ENCODE results near the gene MMP27. TPM values are rescaled to one million over a fixed set of nuclear protein-coding genes. Genes with fewer than 3 reads are reported as not detected.

Gene MMP27
- total and polyA plus RNA-seq, 2 donors (not counting 1 experiment from before 2014, with no cell fraction given): 0.08 to 0.17 TPM

DNA sequence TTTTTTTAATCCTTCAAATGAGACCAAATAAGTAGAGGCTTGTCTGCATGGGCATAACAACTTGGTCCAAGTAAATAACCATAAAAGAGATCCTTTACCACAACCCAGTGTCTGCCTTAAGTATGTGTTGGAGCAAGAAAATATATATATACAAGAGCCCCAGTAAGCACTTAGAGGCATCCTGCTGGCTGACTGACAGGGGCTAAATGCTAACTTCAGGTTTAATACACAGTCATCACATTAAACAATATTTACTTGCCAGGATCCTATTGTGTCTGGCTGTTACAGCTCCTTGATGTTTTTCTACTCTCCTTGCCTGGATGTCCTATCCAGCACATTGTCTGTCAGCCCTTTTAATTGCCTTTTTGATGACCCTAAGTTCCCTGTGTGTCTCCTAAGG is 43.0 kb downstream of the MMP27 start:
- H3K9ac ChIP-seq (ENCODE audit: insufficient read depth, low read length): no peak overlapping the region
- no peaks in the 10 kb centered on the region for H3K79me2 ChIP-seq (ENCODE audit: control insufficient read depth, insufficient read depth, low read length)
- no peak overlapping the region for H3K4me2 ChIP-seq (ENCODE audit: extremely low read depth, insufficient read depth, low read length)
- no peak for TF ChIP-seq EZH2 (IDR thresholded peaks at IDR 0.05; ENCODE audit: low read length, missing control alignments)
- TF ChIP-seq, protein P1, sequence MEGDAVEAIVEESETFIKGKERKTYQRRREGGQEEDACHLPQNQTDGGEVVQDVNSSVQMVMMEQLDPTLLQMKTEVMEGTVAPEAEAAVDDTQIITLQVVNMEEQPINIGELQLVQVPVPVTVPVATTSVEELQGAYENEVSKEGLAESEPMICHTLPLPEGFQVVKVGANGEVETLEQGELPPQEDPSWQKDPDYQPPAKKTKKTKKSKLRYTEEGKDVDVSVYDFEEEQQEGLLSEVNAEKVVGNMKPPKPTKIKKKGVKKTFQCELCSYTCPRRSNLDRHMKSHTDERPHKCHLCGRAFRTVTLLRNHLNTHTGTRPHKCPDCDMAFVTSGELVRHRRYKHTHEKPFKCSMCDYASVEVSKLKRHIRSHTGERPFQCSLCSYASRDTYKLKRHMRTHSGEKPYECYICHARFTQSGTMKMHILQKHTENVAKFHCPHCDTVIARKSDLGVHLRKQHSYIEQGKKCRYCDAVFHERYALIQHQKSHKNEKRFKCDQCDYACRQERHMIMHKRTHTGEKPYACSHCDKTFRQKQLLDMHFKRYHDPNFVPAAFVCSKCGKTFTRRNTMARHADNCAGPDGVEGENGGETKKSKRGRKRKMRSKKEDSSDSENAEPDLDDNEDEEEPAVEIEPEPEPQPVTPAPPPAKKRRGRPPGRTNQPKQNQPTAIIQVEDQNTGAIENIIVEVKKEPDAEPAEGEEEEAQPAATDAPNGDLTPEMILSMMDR (conservative IDR thresholded peaks at IDR 0.05 in 1 of 2, IDR thresholded peaks at IDR 0.05 in 1 of 2; ENCODE audit: low read depth in 1 of 2, low read length in 2 of 2): no peak
- H3K9me3 ChIP-seq (ENCODE audit: control insufficient read depth, insufficient read depth, low read depth, low read length): no peaks in the 10 kb centered on the region
- H3K4me3 ChIP-seq (replicated peaks in 1 of 4; ENCODE audit: control extremely low read depth in 1 of 4, insufficient read depth in 1 of 4, low read depth in 3 of 4, low read length in 4 of 4): no peak overlapping the region
- H3K4me1 ChIP-seq (ENCODE audit: control insufficient read depth, extremely low read depth, insufficient read depth, low read length): no peaks in the 10 kb centered on the region
- H3K36me3 ChIP-seq (ENCODE audit: control insufficient read depth, insufficient read depth, low read length): no peaks in the 10 kb centered on the region
- H2AFZ ChIP-seq (ENCODE audit: low read length): no peak overlapping the region
- H3K27ac ChIP-seq (ENCODE audit: insufficient read depth, low read length): no peak overlapping the region
- no peaks in the 10 kb centered on the region for H3K27me3 ChIP-seq (ENCODE audit: control insufficient read depth, insufficient read depth, low read length)
- no peaks in the 10 kb centered on the region for H4K20me1 ChIP-seq (ENCODE audit: control insufficient read depth, extremely low read depth, insufficient read depth, low read length)
- DNase-seq (ENCODE audit: low read depth in 2 of 2): no peak

DNA sequence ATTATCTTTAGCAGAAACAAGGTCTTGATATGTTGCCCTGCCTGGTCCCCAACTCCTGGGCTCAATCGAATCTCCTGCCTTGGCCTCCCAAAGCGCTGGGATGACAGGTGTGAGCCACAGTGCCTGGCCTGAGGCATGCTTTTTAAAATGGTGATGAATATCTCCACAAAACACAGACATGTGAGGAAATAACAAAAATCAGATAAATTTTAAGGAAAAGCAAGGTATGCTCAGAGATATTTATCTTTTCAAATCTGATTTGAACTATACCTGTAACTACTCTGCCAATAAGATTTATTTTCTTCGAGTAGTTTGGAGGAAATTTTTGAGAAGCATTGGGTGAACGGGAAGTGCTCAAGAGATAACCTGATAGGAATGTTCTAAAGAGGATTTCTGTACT is 44.5 kb downstream of the MMP27 start:
- Histone ChIP-seq H4K20me1 (ENCODE audit: control insufficient read depth, extremely low read depth, insufficient read depth, low read length) (no peaks in the 10 kb centered on the region), H3K79me2 (ENCODE audit: control insufficient read depth, insufficient read depth, low read length) (no peaks in the 10 kb centered on the region), H3K4me3 (replicated peaks in 1 of 4; ENCODE audit: control extremely low read depth in 1 of 4, insufficient read depth in 1 of 4, low read depth in 3 of 4, low read length in 4 of 4) (no peak overlapping the region), H3K27ac (ENCODE audit: insufficient read depth, low read length) (no peak overlapping the region), H3K4me2 (ENCODE audit: extremely low read depth, insufficient read depth, low read length) (no peak overlapping the region), H3K9me3 (ENCODE audit: control insufficient read depth, insufficient read depth, low read depth, low read length) (no peaks in the 10 kb centered on the region), H3K9ac (ENCODE audit: insufficient read depth, low read length) (no peak overlapping the region), H3K27me3 (ENCODE audit: control insufficient read depth, insufficient read depth, low read length) (no peaks in the 10 kb centered on the region), H2AFZ (ENCODE audit: low read length) (no peak overlapping the region), H3K36me3 (ENCODE audit: control insufficient read depth, insufficient read depth, low read length) (no peaks in the 10 kb centered on the region), H3K4me1 (ENCODE audit: control insufficient read depth, extremely low read depth, insufficient read depth, low read length) (no peaks in the 10 kb centered on the region)
- TF ChIP-seq EZH2 (IDR thresholded peaks at IDR 0.05; ENCODE audit: low read length, missing control alignments): no peak
- TF ChIP-seq, protein P1 (conservative IDR thresholded peaks at IDR 0.05 in 1 of 2, IDR thresholded peaks at IDR 0.05 in 1 of 2; ENCODE audit: low read depth in 1 of 2, low read length in 2 of 2): no peak
- no peak for DNase-seq (ENCODE audit: low read depth in 2 of 2)

DNA sequence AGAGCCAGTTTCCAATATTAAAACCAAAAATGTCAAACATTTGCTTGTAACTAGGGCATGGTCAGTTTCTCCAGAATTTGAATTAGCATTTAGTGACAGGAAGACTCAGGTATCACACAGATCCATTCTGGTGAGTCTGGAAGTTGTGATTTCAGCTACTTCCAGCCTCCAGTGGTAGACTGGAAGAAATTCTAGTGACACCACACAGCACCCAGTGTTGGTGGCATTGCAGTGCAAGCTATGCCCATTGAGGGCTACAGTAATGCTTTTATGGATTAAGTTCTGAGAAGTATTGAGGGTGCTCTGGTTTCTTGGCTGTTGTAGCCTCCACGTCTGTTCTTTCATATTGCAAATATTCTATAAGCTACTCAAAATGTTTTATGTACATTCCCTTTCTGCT is 49.0 kb downstream of the MMP27 start:
- no peaks in the 10 kb centered on the region for H3K4me1 ChIP-seq (ENCODE audit: control insufficient read depth, extremely low read depth, insufficient read depth, low read length)
- no peak overlapping the region for H3K4me2 ChIP-seq (ENCODE audit: extremely low read depth, insufficient read depth, low read length)
- H2AFZ ChIP-seq (ENCODE audit: low read length): no peak overlapping the region
- H3K79me2 ChIP-seq (ENCODE audit: control insufficient read depth, insufficient read depth, low read length): no peaks in the 10 kb centered on the region
- H3K27me3 ChIP-seq (ENCODE audit: control insufficient read depth, insufficient read depth, low read length): no peaks in the 10 kb centered on the region
- no peaks in the 10 kb centered on the region for H3K9me3 ChIP-seq (ENCODE audit: control insufficient read depth, insufficient read depth, low read depth, low read length)
- TF ChIP-seq, protein P1 (conservative IDR thresholded peaks at IDR 0.05 in 1 of 2, IDR thresholded peaks at IDR 0.05 in 1 of 2; ENCODE audit: low read depth in 1 of 2, low read length in 2 of 2): no peak
- TF ChIP-seq EZH2 (IDR thresholded peaks at IDR 0.05; ENCODE audit: low read length, missing control alignments): no peak
- no peak for DNase-seq (ENCODE audit: low read depth in 2 of 2)
- no peak overlapping the region for H3K27ac ChIP-seq (ENCODE audit: insufficient read depth, low read length)
- no peak overlapping the region for H3K9ac ChIP-seq (ENCODE audit: insufficient read depth, low read length)
- H4K20me1 ChIP-seq (ENCODE audit: control insufficient read depth, extremely low read depth, insufficient read depth, low read length): no peaks in the 10 kb centered on the region
- H3K36me3 ChIP-seq (ENCODE audit: control insufficient read depth, insufficient read depth, low read length): no peaks in the 10 kb centered on the region
- H3K4me3 ChIP-seq (replicated peaks in 1 of 4; ENCODE audit: control extremely low read depth in 1 of 4, insufficient read depth in 1 of 4, low read depth in 3 of 4, low read length in 4 of 4): no peak overlapping the region
